ENCODE data around the gene SPEN. TPM values are rescaled to one million over a fixed set of nuclear protein-coding genes. Genes with fewer than 3 reads are reported as not detected.

The SPEN gene
- total and polyA plus RNA-seq, 2 of the 4 experiments (the other 2 are of a cell fraction): 7.6 to 15.8 TPM

DNA sequence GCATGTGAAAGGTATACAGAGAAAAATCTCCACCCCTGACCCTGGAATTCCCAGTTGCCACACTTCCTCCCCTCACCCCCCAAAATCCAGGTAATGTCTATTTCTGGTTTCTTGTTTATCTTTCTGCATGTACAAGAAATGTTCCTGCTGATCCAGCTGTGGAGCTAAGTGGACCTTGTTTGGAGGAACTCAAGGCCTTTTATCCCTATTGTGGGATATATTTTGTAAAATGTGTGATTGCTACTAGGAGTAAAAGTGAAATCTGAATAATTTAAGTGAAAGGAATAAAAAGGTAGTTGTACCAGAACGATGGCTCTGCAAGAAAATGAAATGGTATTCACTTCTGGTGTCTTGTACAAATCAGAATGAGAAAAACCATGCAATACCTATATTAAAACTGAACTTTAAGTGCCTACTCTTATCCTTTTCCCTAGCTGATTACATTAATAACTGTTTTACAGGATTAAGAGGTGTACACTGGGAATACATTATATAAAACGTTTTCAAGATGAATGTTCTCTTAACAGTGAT is 3.0 kb downstream of the SPEN start:
- H3K27me3 ChIP-seq (ENCODE audit: control insufficient read depth, insufficient read depth, low read length): no peaks in the 10 kb centered on the region
- H4K5ac ChIP-seq (ENCODE audit: low read depth, low read length): no peak overlapping the region
- H3K4me3 ChIP-seq (ENCODE audit: insufficient read depth, low read depth, low read length): no peak overlapping the region; the same call in 1 of the 2 replicates
- no peaks in the 10 kb centered on the region for H3K9me3 ChIP-seq (ENCODE audit: control insufficient read depth, insufficient read depth, low read length)
- peak overlapping the region; percentile 77 for H3K4me2 ChIP-seq (ENCODE audit: low read depth, low read length)
- no peak overlapping the region for H2BK15ac ChIP-seq (ENCODE audit: low read depth, low read length)
- ATAC-seq (ENCODE audit: low read depth) (no peak), DNase-seq (no peak)
- no peak overlapping the region; the same call in 1 of the 2 replicates for H3K9ac ChIP-seq (ENCODE audit: low read depth, low read length)
- H3K79me1 ChIP-seq (ENCODE audit: low read depth in 1 of 2, low read length in 2 of 2): peaks cover 7 to 36% of the 10 kb centered on the region in 2 experiments
- WGBS, 2 experiments (ENCODE audit: extremely low coverage in 2 of 2, insufficient read length in 1 of 2): no CpG with 5 or more reads among the region's 2 CpGs
- ChIA-PET POLR2A (ENCODE audit: unreplicated experiment) (interaction anchor here (0.5 kb wide), 1 partner anchor 20 kb away, joined by 3 read pairs; no protein-coding TSS in a partner anchor), CTCF (interaction anchor here (2.2 kb wide), 1 partner anchor 58 kb away, joined by 6 read pairs; no protein-coding TSS in a partner anchor)
- H2AK9ac ChIP-seq (replicated peaks; ENCODE audit: low read depth, low read length, poor library complexity): no peak overlapping the region
- no peak overlapping the region for H2AK5ac ChIP-seq (ENCODE audit: low read depth, low read length)
- TF ChIP-seq RFX5 (IDR thresholded peaks at IDR 0.05; ENCODE audit: low read depth, low read length) (no peak), CEBPB (IDR thresholded peaks at IDR 0.05; ENCODE audit: low read depth, low read length) (no peak), RCOR1 (IDR thresholded peaks at IDR 0.05; ENCODE audit: insufficient replicate concordance, low read length) (no peak), POLR2A (IDR thresholded peaks at IDR 0.05; ENCODE audit: low read depth, low read length) (no peak), MAFK (IDR thresholded peaks at IDR 0.05; ENCODE audit: low read depth, low read length) (no peak), FOS (IDR thresholded peaks at IDR 0.05; ENCODE audit: low read depth, low read length) (no peak), CTCF (conservative IDR thresholded peaks at IDR 0.05; ENCODE audit: low read depth, low read length) (no peak), BHLHE40 (IDR thresholded peaks at IDR 0.05; ENCODE audit: low read depth, low read length) (no peak), MAZ (IDR thresholded peaks at IDR 0.05; ENCODE audit: borderline replicate concordance, low read depth, low read length) (no peak), RAD21 (IDR thresholded peaks at IDR 0.05; ENCODE audit: low read length) (no peak), SMC3 (IDR thresholded peaks at IDR 0.05; ENCODE audit: low read depth, low read length) (no peak), MXI1 (IDR thresholded peaks at IDR 0.05; ENCODE audit: borderline replicate concordance, low read depth, low read length) (no peak), ELK1 (IDR thresholded peaks at IDR 0.05; ENCODE audit: borderline replicate concordance, low read depth, low read length) (no peak), NFE2L2 (IDR thresholded peaks at IDR 0.05; ENCODE audit: low read depth, low read length) (no peak), CHD1 (IDR thresholded peaks at IDR 0.05; ENCODE audit: low read depth, low read length) (no peak)
- TF ChIP-seq, protein P1, sequence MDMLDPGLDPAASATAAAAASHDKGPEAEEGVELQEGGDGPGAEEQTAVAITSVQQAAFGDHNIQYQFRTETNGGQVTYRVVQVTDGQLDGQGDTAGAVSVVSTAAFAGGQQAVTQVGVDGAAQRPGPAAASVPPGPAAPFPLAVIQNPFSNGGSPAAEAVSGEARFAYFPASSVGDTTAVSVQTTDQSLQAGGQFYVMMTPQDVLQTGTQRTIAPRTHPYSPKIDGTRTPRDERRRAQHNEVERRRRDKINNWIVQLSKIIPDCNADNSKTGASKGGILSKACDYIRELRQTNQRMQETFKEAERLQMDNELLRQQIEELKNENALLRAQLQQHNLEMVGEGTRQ (IDR thresholded peaks at IDR 0.05; ENCODE audit: low read depth, low read length): no peak
- no peaks in the 10 kb centered on the region for H3K4me1 ChIP-seq (ENCODE audit: control insufficient read depth, insufficient read depth, low read length)
- H2BK20ac ChIP-seq (ENCODE audit: low read depth, low read length): no peak overlapping the region
- no peak overlapping the region for H3K18ac ChIP-seq (ENCODE audit: low read depth, low read length)
- H3K9me1 ChIP-seq (ENCODE audit: insufficient read depth, low read length): 0 out of 2 replicates have a peak, but pooled peaks cover 3% of the 10 kb centered on the region
- in situ Hi-C loops (cut with MboI; ENCODE audit: low sequenced_read_pairs) (no loop called here), dilution Hi-C loops (cut with HindIII; ENCODE audit: low sequenced_read_pairs, unreplicated experiment) (no loop called here), intact Hi-C loops (cut with micrococcal nuclease) (loop anchor here (5.0 kb wide), 2 partner anchors 52 to 67 kb away; no protein-coding TSS in a partner anchor)
- no peak overlapping the region for H2BK120ac ChIP-seq (ENCODE audit: low read depth, low read length)
- peak overlapping the region; percentile 74 for H3K23ac ChIP-seq (ENCODE audit: low read depth, low read length)
- peaks cover 27% of the 10 kb centered on the region for H4K20me1 ChIP-seq (ENCODE audit: insufficient read depth, low read length)
- peak overlapping the region; percentile 68; the same call in 1 of the 2 replicates for H3K4ac ChIP-seq (ENCODE audit: low read depth, low read length)
- H3K56ac ChIP-seq (ENCODE audit: extremely low read depth, insufficient read depth, low read length): no peak overlapping the region
- H3K14ac ChIP-seq (replicated peaks; ENCODE audit: low read depth, low read length): no peak overlapping the region
- BruUV-seq (replicated peaks): no TSS peak
- H2BK5ac ChIP-seq (ENCODE audit: low read depth, low read length, poor library complexity, severe bottlenecking): no peak overlapping the region
- H3K27ac ChIP-seq (ENCODE audit: insufficient read depth, low read length): no peak overlapping the region
- H4K8ac ChIP-seq (ENCODE audit: low read depth in 2 of 2, low read length in 2 of 2): no peak overlapping the region
- H3K36me3 ChIP-seq (ENCODE audit: control insufficient read depth, insufficient read depth, low read length): no peaks in the 10 kb centered on the region
- H2AFZ ChIP-seq (replicated peaks; ENCODE audit: low read length, poor library complexity): no peak overlapping the region
- H4K91ac ChIP-seq (ENCODE audit: insufficient read depth, low read depth, low read length): no peak overlapping the region
